B cell (primary cell): Measurements from ENCODE around the gene TWSG1. TPM values are rescaled to one million over a fixed set of nuclear protein-coding genes. Genes with fewer than 3 reads are reported as not detected.

Experiments used
- ATAC-seq: fragments of 200-7000 bp; cut with Tn5 transposase; one replicate; pipeline ENCODE4 v1.10.0; 2021; ENCODE audit warnings: low read depth, mild to moderate bottlenecking, moderate number of reproducible peaks, moderate library complexity
- CTCF ChIA-PET: fragments of 350-600 bp; sonication (Branson Sonifier 250); formaldehyde crosslinking; loops from one replicate; lab custom pipeline; 2021; ENCODE audit warnings: antibody characterized with exemption, inconsistent platforms; lab: Charles Lee
- POLR2A ChIA-PET: fragments of 350-600 bp; sonication (Branson Sonifier 250); formaldehyde crosslinking; loops from one replicate; lab custom pipeline; 2021; ENCODE audit warnings: antibody characterized with exemption; lab: Charles Lee
- DNase-seq: peaks from one replicate; pipeline ENCODE4 v3.0.0; 2013
- H2AFZ ChIP-seq: 2 replicates; pipeline ENCODE4 v1.6.1; 2012; ENCODE audit warnings: mild to moderate bottlenecking, low read depth, low read length; ENCODE audit not compliant: insufficient read depth, poor library complexity, severe bottlenecking
- H3K27ac ChIP-seq, 2 donors: 1 replicate in 1 of 2; 2 replicates in 1 of 2; pipeline ENCODE4 v1.5.1; 2012 to 2013; ENCODE audit warnings: low read length in 2 of 2, mild to moderate bottlenecking in 2 of 2, moderate library complexity in 1 of 2
- H3K27me3 ChIP-seq, 4 experiments: fragments of 200-600 bp in 1 of 4; sonication (generic) in 1 of 4; replicated peaks in 1 of 4; 1 replicate in 2 of 4; 2 replicates in 2 of 4; pipeline versions ENCODE4 v1.6.1 to v1.7.0; 2013 to 2016; ENCODE audit warnings: low read length in 3 of 4, mild to moderate bottlenecking in 2 of 4, mixed read lengths in 1 of 4, moderate library complexity in 1 of 4; ENCODE audit not compliant: insufficient read depth in 4 of 4, control insufficient read depth in 3 of 4; ENCODE audit errors: control extremely low read depth in 1 of 4
- H3K36me3 ChIP-seq, 2 experiments: replicated peaks in 1 of 2; 1 replicate in 1 of 2; 2 replicates in 1 of 2; pipeline versions ENCODE4 v1.6.1 to v1.7.1; 2013; ENCODE audit warnings: low read length in 1 of 2; ENCODE audit not compliant: insufficient read depth in 2 of 2, control insufficient read depth in 1 of 2; ENCODE audit errors: control extremely low read depth in 1 of 2, extremely low read depth in 1 of 2
- H3K4me1 ChIP-seq, 2 donors: fragments of 200-600 bp in 1 of 2; sonication (generic) in 1 of 2; 1 replicate in 1 of 2; 2 replicates in 1 of 2; pipeline versions ENCODE4 v1.5.1 to v1.6.1; 2013 to 2017; ENCODE audit warnings: low read length in 2 of 2; ENCODE audit not compliant: control insufficient read depth in 2 of 2, insufficient read depth in 2 of 2
- H3K4me2 ChIP-seq: replicated peaks from 2 replicates; pipeline ENCODE3; 2012; ENCODE audit warnings: mild to moderate bottlenecking, low read depth, low read length; ENCODE audit not compliant: poor library complexity, severe bottlenecking
- H3K4me3 ChIP-seq, 5 experiments: fragments of 200-600 bp in 1 of 5; sonication (generic) in 1 of 5; 1 replicate in 3 of 5; 2 replicates in 2 of 5; pipeline versions ENCODE4 v1.5.1 to v1.7.0; 2011 to 2016; ENCODE audit warnings: low read length in 4 of 5, mild to moderate bottlenecking in 4 of 5, low read depth in 2 of 5, control low read depth in 1 of 5, moderate library complexity in 1 of 5; ENCODE audit not compliant: insufficient read depth in 1 of 5; ENCODE audit errors: control extremely low read depth in 1 of 5, extremely low read depth in 1 of 5
- H3K79me2 ChIP-seq: fragments of 200-600 bp; sonication (generic); one replicate; pipeline ENCODE4 v1.6.0; 2016; ENCODE audit warnings: low read length; ENCODE audit not compliant: control insufficient read depth, insufficient read depth
- H3K9ac ChIP-seq: fragments of 200-600 bp; sonication (generic); 2 replicates; pipeline ENCODE4 v1.6.1; 2017; ENCODE audit warnings: mild to moderate bottlenecking, low read length, moderate library complexity
- H3K9me3 ChIP-seq, 3 donors: one replicate each; pipeline versions ENCODE4 v1.6.1 to v1.7.1; 2013; ENCODE audit warnings: low read length in 2 of 3; ENCODE audit not compliant: control insufficient read depth in 2 of 3, insufficient read depth in 1 of 3; ENCODE audit errors: control extremely low read depth in 1 of 3
- H4K20me1 ChIP-seq: 2 replicates; pipeline ENCODE4 v1.6.0; 2012; ENCODE audit warnings: mild to moderate bottlenecking, low read length; ENCODE audit not compliant: insufficient read depth, control insufficient read depth, poor library complexity, severe bottlenecking
- H3K27ac Mint-ChIP-seq: one replicate; pipeline ENCODE4 v1.8.0; 2021; ENCODE audit warnings: mixed read lengths
- H3K27me3 Mint-ChIP-seq: one replicate; pipeline ENCODE4 v1.8.0; 2021; ENCODE audit warnings: mixed read lengths
- H3K4me1 Mint-ChIP-seq: one replicate; pipeline ENCODE4 v1.8.0; 2021; ENCODE audit warnings: mixed read lengths
- H3K4me3 Mint-ChIP-seq: one replicate; pipeline ENCODE4 v1.8.0; 2021; ENCODE audit warnings: mixed read lengths
- H3K9me3 Mint-ChIP-seq: one replicate; pipeline ENCODE4 v1.8.0; 2022; ENCODE audit warnings: mixed read lengths; ENCODE audit not compliant: insufficient read depth
- CTCF ChIP-seq: fragments of 200-600 bp; IDR thresholded peaks from one replicate; pipeline ENCODE4 v1.8.0; 2022; ENCODE audit warnings: antibody characterized with exemption, mild to moderate bottlenecking
- EZH2 ChIP-seq: IDR thresholded peaks from 2 replicates; pipeline ENCODE4 v1.6.1; 2012; ENCODE audit warnings: borderline replicate concordance, low read depth, mild to moderate bottlenecking, moderate library complexity, low read length; ENCODE audit not compliant: insufficient read depth, poor library complexity, severe bottlenecking
- WGBS: methylation state at CpG from one replicate; pipeline ENCODE4 v1.1.5; 2013; ENCODE audit warnings: missing lambda C conversion rate; ENCODE audit not compliant: insufficient coverage; 5-methylcytosine and 5-hydroxymethylcytosine counted together
- intact Hi-C: fragments of 100-400 bp; cut with micrococcal nuclease; formaldehyde crosslinking; loops from one replicate; pipeline ENCODE4 v1.10.0; 2022
- polyA plus RNA-seq: library from polyadenylated mRNA; depleted of rRNA; stranded (reverse); fragments of >200 nt; gene quantifications from 2 replicates; pipeline ENCODE4 v1.2.3, GENCODE V29; 2012
- total RNA-seq, 2 donors: library from RNA; stranded (reverse); fragments of 120-200 nt in 1 of 2; gene quantifications; 1 replicate in 1 of 2; 2 replicates in 1 of 2; pipeline versions ENCODE4 v1.2.3 to v1.2.4, GENCODE V29; 2013 to 2022

The TWSG1 gene
- total and polyA plus RNA-seq, 2 donors (not counting 1 experiment from before 2014, with no cell fraction given) = 1.1 to 6.3 TPM

- Mint-ChIP-seq H3K4me1 (peaks cover 15% of the 10 kb centered on the region), H3K4me3 (no peak overlapping the region), H3K27me3 (no peaks in the 10 kb centered on the region), H3K9me3 (no peaks in the 10 kb centered on the region), H3K27ac (no peak overlapping the region)
- Histone ChIP-seq H3K4me1 (peaks cover 2 to 7% of the 10 kb centered on the region in 2 donors), H3K36me3 (peaks cover 0 to 1% of the 10 kb centered on the region in 2 experiments), H3K4me3 (no peak overlapping the region), H3K27me3 (no peaks in the 10 kb centered on the region), H3K27ac (no peak overlapping the region), H2AFZ (no peak overlapping the region), H3K4me2 (no peak overlapping the region), H3K79me2 (no peaks in the 10 kb centered on the region), H3K9ac (no peak overlapping the region), H4K20me1 (no peaks in the 10 kb centered on the region), H3K9me3 (peaks cover 0 to 1% (median 0%) of the 10 kb centered on the region in 3 donors)
- ChIA-PET CTCF (no interaction called here), POLR2A (no interaction called here)
- TF ChIP-seq CTCF = no peak
- TF ChIP-seq EZH2 = no peak
- no CpG with 5 or more reads among the region's 6 CpGs for WGBS
- ATAC-seq (no peak), DNase-seq (no peak)
- intact Hi-C loops = no loop called here
These were observed 5.9 kb downstream of the TWSG1 start for GRCh38 chr18:9340472-9340871.

- ChIA-PET CTCF (no interaction called here), POLR2A (no interaction called here)
- H3K4me3 Mint-ChIP-seq = no peak overlapping the region
- H3K9me3 ChIP-seq = peaks cover 0 to 1% (median 0%) of the 10 kb centered on the region in 3 donors
- DNase-seq (no peak), ATAC-seq (no peak)
- H3K9me3 Mint-ChIP-seq = no peaks in the 10 kb centered on the region
- TF ChIP-seq EZH2 = no peak
- TF ChIP-seq CTCF = no peak
- no peaks in the 10 kb centered on the region for H3K27me3 Mint-ChIP-seq
- H3K27ac ChIP-seq = no peak overlapping the region
- H3K4me3 ChIP-seq = no peak overlapping the region
- H3K4me1 Mint-ChIP-seq = peaks cover 5% of the 10 kb centered on the region
- no peaks in the 10 kb centered on the region for H3K27me3 ChIP-seq
- H3K36me3 ChIP-seq = peaks cover 0 to 1% of the 10 kb centered on the region in 2 experiments
- H2AFZ ChIP-seq = no peak overlapping the region
- no peaks in the 10 kb centered on the region for H4K20me1 ChIP-seq
- no peaks in the 10 kb centered on the region for H3K4me1 ChIP-seq
- H3K79me2 ChIP-seq = no peaks in the 10 kb centered on the region
- H3K27ac Mint-ChIP-seq = no peak overlapping the region
- no peak overlapping the region for H3K9ac ChIP-seq
- no peak overlapping the region for H3K4me2 ChIP-seq
- intact Hi-C loops = no loop called here
These were observed 9.0 kb downstream of the TWSG1 start for GRCh38 chr18:9343577-9343976.
